ENCODE measurements around the gene ARRDC1.

The ARRDC1 gene

DNA sequence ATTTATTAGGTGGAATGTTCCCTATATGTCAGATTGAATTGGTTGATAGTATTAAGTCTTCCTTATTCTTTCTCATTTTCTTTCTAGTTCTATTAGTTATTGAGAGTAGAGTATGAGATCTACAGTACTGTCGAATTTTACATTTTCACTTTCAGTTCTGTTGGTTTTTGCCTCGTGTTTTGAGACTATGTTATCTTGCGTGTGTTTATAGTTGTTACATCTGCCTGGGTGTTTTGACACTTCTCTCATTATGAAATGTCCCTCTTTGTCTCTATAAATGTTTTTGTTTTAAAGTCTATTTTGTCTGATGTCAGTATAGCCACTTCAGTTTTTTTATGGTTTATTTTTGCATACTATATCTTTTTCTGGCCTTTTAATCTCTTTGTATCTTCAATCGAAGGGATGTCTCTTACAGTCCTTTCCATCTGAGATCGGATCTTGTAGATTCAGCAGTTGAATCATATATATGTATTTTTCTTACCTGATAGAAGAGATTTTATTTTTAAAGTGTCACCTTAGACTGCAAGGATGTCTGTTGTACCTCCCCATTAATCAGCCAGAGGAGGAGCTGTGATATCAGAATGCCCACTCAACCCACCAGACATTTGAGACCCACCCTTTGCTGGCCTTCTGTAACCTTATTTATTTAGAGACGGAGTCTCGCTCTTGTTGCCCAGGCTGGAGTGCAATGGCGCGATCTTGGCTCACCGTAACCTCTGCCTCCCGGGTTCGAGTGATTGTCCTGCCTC lies 34.0 kb downstream of the ARRDC1 start:
- DNase-seq (ENCODE audit: low read depth in 3 of 3, low spot score in 1 of 3) = no peak

- no peak for DNase-seq (ENCODE audit: low read depth in 3 of 3, low spot score in 1 of 3)
These were observed 35.4 kb downstream of the ARRDC1 start for GRCh38 chr9:137640862-137641261.

- no peak for DNase-seq (ENCODE audit: low read depth in 3 of 3, low spot score in 1 of 3)
These were observed 36.7 kb downstream of the ARRDC1 start for GRCh38 chr9:137642118-137642601.

DNA sequence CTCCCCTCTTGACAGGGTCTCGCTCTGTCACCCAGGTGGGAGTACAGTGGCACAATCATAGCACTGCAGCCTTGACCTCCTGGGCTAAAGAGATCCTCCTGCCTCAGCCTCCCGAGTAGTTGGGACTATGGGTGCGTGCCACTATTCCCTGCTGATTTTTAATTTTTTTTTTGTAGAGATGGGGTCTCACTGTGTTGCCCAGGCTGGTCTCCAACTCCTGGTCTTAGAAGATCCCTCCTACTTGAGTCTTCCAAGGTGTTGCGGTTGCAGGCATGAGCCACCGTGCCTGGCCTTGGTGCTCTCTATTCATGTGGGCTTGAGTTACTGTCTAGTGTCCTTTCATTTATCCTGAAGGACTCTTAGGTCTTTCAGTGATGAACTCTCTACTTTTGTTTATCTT lies 37.4 kb downstream of the ARRDC1 start:
- DNase-seq (ENCODE audit: low read depth in 3 of 3, low spot score in 1 of 3) = no peak

- no peak for DNase-seq (ENCODE audit: low read depth in 3 of 3, low spot score in 1 of 3)
These were observed 38.4 kb downstream of the ARRDC1 start for GRCh38 chr9:137643921-137644320.

DNA sequence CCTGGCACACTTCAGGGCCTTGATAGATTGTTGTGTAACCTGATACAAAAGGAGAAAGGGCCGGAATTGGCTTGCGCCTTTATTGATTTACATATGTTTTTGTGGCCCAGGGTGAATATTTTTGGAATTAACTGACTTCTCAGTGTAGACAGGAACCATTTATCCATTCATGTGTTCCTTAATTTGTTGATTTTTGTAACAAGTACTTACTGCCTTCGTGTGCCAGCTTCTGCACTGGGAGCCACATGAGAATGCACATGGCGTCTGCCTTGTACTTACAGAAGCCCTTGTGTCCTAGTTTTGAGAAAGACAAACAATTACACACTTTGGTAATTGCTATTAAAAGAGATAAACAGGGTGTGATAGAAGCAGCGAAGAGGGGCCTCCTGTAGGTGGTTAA lies 39.7 kb downstream of the ARRDC1 start:
- no peak for DNase-seq (ENCODE audit: low read depth in 3 of 3, low spot score in 1 of 3)

- no peak for DNase-seq (ENCODE audit: low read depth in 3 of 3, low spot score in 1 of 3)
These were observed 40.9 kb downstream of the ARRDC1 start for GRCh38 chr9:137646341-137646740.

DNA sequence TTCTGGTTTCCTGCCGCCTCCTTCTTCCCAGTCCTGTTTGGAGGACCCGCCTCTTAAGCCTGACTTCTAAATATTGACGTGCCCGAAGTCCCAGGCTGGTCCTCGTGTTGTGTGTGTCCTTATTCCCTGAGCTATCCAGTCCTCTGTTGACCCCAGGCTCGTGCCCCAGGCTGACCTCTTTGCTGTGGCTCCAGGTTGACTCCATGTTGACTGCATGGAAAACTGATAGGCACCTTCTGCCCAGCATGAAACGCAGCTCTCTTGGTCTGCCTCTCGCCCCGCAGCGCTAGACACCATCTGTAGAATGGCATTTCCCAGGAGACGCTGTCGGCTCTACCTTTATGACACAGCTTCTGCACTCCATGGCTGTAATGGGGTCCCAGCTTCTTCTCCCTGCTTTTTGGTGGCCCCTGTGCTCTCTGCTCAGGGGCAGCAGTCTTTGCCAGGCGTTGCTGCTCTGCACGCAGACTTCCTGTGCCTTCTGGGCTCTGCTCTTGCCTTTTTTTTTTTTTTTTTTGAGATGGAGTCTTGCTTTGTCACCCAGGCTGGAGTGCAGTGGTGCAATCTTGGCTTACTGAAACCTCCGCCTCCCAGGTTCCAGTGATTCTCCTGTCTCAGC lies 41.7 kb downstream of the ARRDC1 start:
- DNase-seq (ENCODE audit: low read depth in 3 of 3, low spot score in 1 of 3) = no peak

DNA sequence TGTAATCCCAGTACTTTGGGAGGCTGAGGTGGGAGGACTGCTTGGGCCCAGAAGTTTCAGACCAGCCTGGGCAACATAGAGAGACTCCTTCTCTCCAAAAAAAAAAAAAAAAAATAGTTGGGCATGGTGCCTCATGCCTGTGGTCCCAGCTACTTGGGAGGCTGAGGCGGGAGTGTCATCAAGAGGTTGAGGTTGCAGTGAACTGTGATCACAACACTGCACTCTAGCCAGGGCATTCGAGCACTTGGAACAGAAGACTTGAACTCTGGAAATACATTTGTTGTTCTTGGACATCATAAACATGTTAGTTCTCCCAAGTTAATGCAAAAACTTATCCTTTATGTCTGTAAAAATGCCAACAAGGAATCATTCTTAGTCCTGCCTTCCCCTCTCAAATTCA lies 42.9 kb downstream of the ARRDC1 start:
- no peak for DNase-seq (ENCODE audit: low read depth in 3 of 3, low spot score in 1 of 3)

DNA sequence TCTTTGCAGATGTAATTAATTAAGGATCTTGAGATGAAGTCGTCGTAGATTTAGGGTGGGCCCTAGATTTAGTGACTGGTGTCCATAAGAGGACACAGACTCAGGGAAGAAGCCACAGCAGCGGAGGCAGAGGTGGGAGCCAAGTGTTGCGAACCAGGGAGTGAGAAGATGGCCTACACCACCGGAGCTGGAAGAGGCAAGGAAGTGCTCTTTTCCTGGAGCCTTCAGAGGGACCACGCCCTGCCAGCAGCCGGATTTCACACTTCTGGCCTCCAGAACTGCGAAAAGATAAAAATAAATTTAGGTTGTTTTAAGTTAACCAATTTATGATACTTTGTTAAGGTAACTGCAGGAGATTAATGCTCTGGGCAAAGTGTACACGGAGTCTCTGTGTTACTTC lies 44.1 kb downstream of the ARRDC1 start:
- no peak for DNase-seq (ENCODE audit: low read depth in 3 of 3, low spot score in 1 of 3)

GRCh38 chr9:137650259-137650658 lies 44.8 kb downstream of the ARRDC1 start:
- DNase-seq (ENCODE audit: low read depth in 3 of 3, low spot score in 1 of 3) = no peak

- DNase-seq (ENCODE audit: low read depth in 3 of 3, low spot score in 1 of 3) = no peak
These were observed 45.3 kb downstream of the ARRDC1 start for GRCh38 chr9:137650779-137651178.

GRCh38 chr9:137656416-137656815 lies 50.9 kb downstream of the ARRDC1 start:
- no peak for DNase-seq (ENCODE audit: low read depth in 3 of 3, low spot score in 1 of 3)

- DNase-seq (ENCODE audit: low read depth in 3 of 3, low spot score in 1 of 3) = no peak
These were observed 52.1 kb downstream of the ARRDC1 start for GRCh38 chr9:137657606-137658005.

DNA sequence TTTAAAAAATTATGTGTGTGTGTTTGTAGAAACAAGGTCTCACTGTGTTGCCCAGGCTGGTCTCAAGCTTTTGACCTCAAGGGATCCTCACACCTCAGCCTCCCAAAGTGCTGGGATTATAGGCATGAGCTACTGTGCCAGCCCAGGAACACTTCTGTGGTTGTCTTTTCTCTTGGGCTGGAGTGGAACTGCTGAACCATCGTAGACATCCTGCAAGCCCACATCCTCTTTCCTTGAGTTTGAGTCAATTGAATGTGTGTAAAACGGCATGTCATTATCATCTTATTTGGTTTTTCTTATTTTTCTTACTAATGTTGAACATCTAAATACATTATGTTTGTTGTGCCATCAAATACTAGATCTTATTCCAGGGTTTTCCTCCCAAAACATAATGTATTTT lies 53.3 kb downstream of the ARRDC1 start:
- no peak for DNase-seq (ENCODE audit: low read depth in 3 of 3, low spot score in 1 of 3)

- DNase-seq (ENCODE audit: low read depth in 3 of 3, low spot score in 1 of 3) = no peak
These were observed 54.7 kb downstream of the ARRDC1 start for GRCh38 chr9:137660144-137660543.

GRCh38 chr9:137663584-137663983 lies 58.1 kb downstream of the ARRDC1 start:
- no peak for DNase-seq (ENCODE audit: low read depth in 3 of 3, low spot score in 1 of 3)

GRCh38 chr9:137664676-137665075 lies 59.2 kb downstream of the ARRDC1 start:
- no peak for DNase-seq (ENCODE audit: low read depth in 3 of 3, low spot score in 1 of 3)

Data from stimulated activated CD4-positive, alpha-beta T cell treated with anti-CD3 and anti-CD28 coated beads, TNF-alpha, amount 100 ng/mL, for 1 hour (primary cell).